HCT116 (cell line): ENCODE results near the gene HDAC1. TPM values are rescaled to one million over a fixed set of nuclear protein-coding genes. Genes with fewer than 3 reads are reported as not detected.

Source experiments
- ATAC-seq: fragments of 200-7000 bp; cut with Tn5 transposase; 2 replicates; pipeline ENCODE4 v1.9.1; 2020; ENCODE audit warnings: mild to moderate bottlenecking, moderate library complexity
- BruUV-seq: library from RNA; stranded (reverse); fragments of 400-500 nt; replicated peaks from 2 replicates; lab custom pipeline; 2021; lab: Mats Ljungman, UMichigan
- CTCF ChIA-PET: fragments of 300-600 bp; sonication (Branson Sonifier 250); formaldehyde crosslinking; loops from one replicate; lab custom pipeline; 2021; ENCODE audit warnings: antibody characterized with exemption; lab: Charles Lee
- POLR2A ChIA-PET: fragments of 300-600, 350-600 bp; sonication (Branson Sonifier 250); formaldehyde crosslinking; loops from one replicate; lab custom pipeline; 2021; ENCODE audit warnings: antibody characterized with exemption; lab: Charles Lee
- RAD21 ChIA-PET, 2 experiments: fragments of 300-600 bp; sonication (Branson Sonifier 250); formaldehyde crosslinking; loops; one replicate each; lab custom pipeline; 2023; ENCODE audit warnings: low total read pairs in 2 of 2; ENCODE audit not compliant: uncharacterized antibody in 2 of 2, unreplicated experiment in 2 of 2, low non-redundant PET in 1 of 2; lab: Charles Lee
- DNase-seq: peaks from one replicate; pipeline ENCODE4 v3.0.0-alpha.2; 2010; ENCODE audit warnings: low read depth, low spot score
- H2AFZ ChIP-seq: fragments of 200-600 bp; shearing (Covaris generic), sonication (generic); 2 replicates; pipeline ENCODE4 v1.6.1; 2017; ENCODE audit warnings: low read depth, mixed run types, mixed read lengths, antibody characterized with exemption, low read length; ENCODE audit not compliant: poor library complexity, severe bottlenecking
- H3K27ac ChIP-seq: 2 replicates; pipeline ENCODE4 v1.5.1; 2012; ENCODE audit warnings: low read depth, low read length
- H3K27me3 ChIP-seq: fragments of 200-600 bp; sonication (generic); 2 replicates; pipeline ENCODE4 v1.6.1; 2016; ENCODE audit warnings: mixed run types, low read length, mixed read lengths; ENCODE audit not compliant: insufficient read depth
- H3K36me3 ChIP-seq, 2 experiments: fragments of 200-500 bp in 1 of 2; fragments of 200-600 bp in 1 of 2; sonication (Bioruptor generic) in 1 of 2; sonication (generic) in 1 of 2; 2 replicates each; pipeline versions ENCODE4 v1.5.1 to v1.6.1; 2014 to 2016; ENCODE audit warnings: low read length in 2 of 2, inconsistent platforms in 1 of 2, mixed read lengths in 1 of 2, mixed run types in 1 of 2; ENCODE audit not compliant: insufficient read depth in 2 of 2, control insufficient read depth in 1 of 2
- H3K4me1 ChIP-seq, 2 experiments: fragments of 200-600 bp in 1 of 2; sonication (generic) in 1 of 2; 2 replicates each; pipeline versions ENCODE4 v1.5.1 to v1.6.1; 2012 to 2017; ENCODE audit warnings: low read length in 2 of 2, inconsistent platforms in 1 of 2, mild to moderate bottlenecking in 1 of 2, mixed read lengths in 1 of 2, mixed run types in 1 of 2, moderate library complexity in 1 of 2; ENCODE audit not compliant: insufficient read depth in 2 of 2, control insufficient read depth in 1 of 2
- H3K4me2 ChIP-seq: fragments of 200-600 bp; sonication (generic); 2 replicates; pipeline ENCODE4 v1.6.1; 2017; ENCODE audit warnings: mixed run types, low read length, mixed read lengths
- H3K4me3 ChIP-seq, 2 experiments: fragments of 200-600 bp in 1 of 2; sonication (generic) in 1 of 2; replicated peaks in 1 of 2; 2 replicates each; pipeline ENCODE4 v1.5.1; 2011 to 2016; ENCODE audit warnings: low read length in 2 of 2, control low read depth in 1 of 2, low read depth in 1 of 2, mild to moderate bottlenecking in 1 of 2, mixed read lengths in 1 of 2, mixed run types in 1 of 2
- H3K79me2 ChIP-seq: fragments of 200-600 bp; sonication (generic); 2 replicates; pipeline ENCODE4 v1.6.1; 2017; ENCODE audit warnings: mild to moderate bottlenecking, mixed run types, low read length, moderate library complexity, mixed read lengths; ENCODE audit not compliant: insufficient read depth
- H3K9ac ChIP-seq: fragments of 200-600 bp; sonication (generic); 2 replicates; pipeline ENCODE4 v1.6.1; 2016; ENCODE audit warnings: low read length, mixed read lengths
- H3K9me2 ChIP-seq: fragments of 200-600 bp; sonication (generic), shearing (Covaris generic); 2 replicates; pipeline ENCODE4 v1.6.1; 2017; ENCODE audit warnings: mixed run types, mild to moderate bottlenecking, moderate library complexity; ENCODE audit not compliant: insufficient read depth
- H3K9me3 ChIP-seq, 2 experiments: fragments of 200-500 bp in 1 of 2; fragments of 200-600 bp in 1 of 2; sonication (Bioruptor generic) in 1 of 2; sonication (generic) in 1 of 2; 2 replicates each; pipeline ENCODE4 v1.6.1; 2014 to 2017; ENCODE audit warnings: low read length in 2 of 2, mixed read lengths in 2 of 2, inconsistent platforms in 1 of 2, low read depth in 1 of 2, mild to moderate bottlenecking in 1 of 2, mixed run types in 1 of 2, moderate library complexity in 1 of 2; ENCODE audit not compliant: control insufficient read depth in 1 of 2, insufficient read depth in 1 of 2
- H4K20me1 ChIP-seq: fragments of 200-600 bp; sonication (generic), shearing (Covaris generic); 2 replicates; pipeline ENCODE4 v1.6.1; 2017; ENCODE audit warnings: mixed run types, mild to moderate bottlenecking, moderate library complexity; ENCODE audit not compliant: insufficient read depth
- ATF3 ChIP-seq: IDR thresholded peaks from 2 replicates; pipeline ENCODE4 v1.6.1; 2012
- CBX3 ChIP-seq: IDR thresholded peaks from 2 replicates; pipeline ENCODE4 v1.6.1; 2012; ENCODE audit warnings: low read depth
- CEBPB ChIP-seq: IDR thresholded peaks from 2 replicates; pipeline ENCODE4 v1.6.1; 2012; ENCODE audit warnings: low read depth
- CTCF ChIP-seq, 3 experiments: fragments of 200-600 bp in 1 of 3; sonication (generic) in 1 of 3; IDR thresholded peaks in 2 of 3; conservative IDR thresholded peaks in 1 of 3; 2 replicates each; pipeline ENCODE4 v1.5.1; 2012 to 2017; ENCODE audit warnings: low read depth in 2 of 3, low read length in 2 of 3, antibody characterized with exemption in 1 of 3, borderline replicate concordance in 1 of 3, control low read depth in 1 of 3, mild to moderate bottlenecking in 1 of 3, mixed read lengths in 1 of 3, mixed run types in 1 of 3, moderate library complexity in 1 of 3; ENCODE audit not compliant: insufficient read depth in 1 of 3
- EGR1 ChIP-seq: IDR thresholded peaks from 2 replicates; pipeline ENCODE4 v1.6.1; 2012; ENCODE audit warnings: low read depth
- EZH2 ChIP-seq: fragments of 200-600 bp; sonication (generic); IDR thresholded peaks from 2 replicates; pipeline ENCODE4 v1.6.1; 2017; ENCODE audit warnings: antibody characterized with exemption, mixed run types
- EZH2phosphoT487 ChIP-seq: fragments of 200-600 bp; IDR thresholded peaks from 2 replicates; pipeline ENCODE4 v1.6.1; 2018; ENCODE audit warnings: antibody characterized with exemption, borderline replicate concordance
- FOSL1 ChIP-seq: IDR thresholded peaks from 2 replicates; pipeline ENCODE4 v1.6.1; 2012; ENCODE audit warnings: low read depth
- REST ChIP-seq: IDR thresholded peaks from 2 replicates; pipeline ENCODE4 v1.6.1; 2012; ENCODE audit warnings: low read depth
- SIN3A ChIP-seq: IDR thresholded peaks from 2 replicates; pipeline ENCODE4 v1.6.1; 2012; ENCODE audit warnings: low read depth
- SP1 ChIP-seq: IDR thresholded peaks from 2 replicates; pipeline ENCODE4 v1.6.1; 2012; ENCODE audit warnings: low read depth
- SRF ChIP-seq: IDR thresholded peaks from 2 replicates; pipeline ENCODE4 v1.6.1; 2012; ENCODE audit warnings: low read depth
- TCF7L2 ChIP-seq: IDR thresholded peaks from 2 replicates; pipeline ENCODE4 v1.7.0; 2011; ENCODE audit warnings: borderline replicate concordance, inconsistent platforms; ENCODE audit not compliant: insufficient read depth, insufficient read length; ENCODE audit errors: extremely low read depth
- YY1 ChIP-seq: IDR thresholded peaks from 2 replicates; pipeline ENCODE4 v1.6.1; 2011; ENCODE audit warnings: low read length, low read depth, moderate library complexity, mild to moderate bottlenecking; ENCODE audit not compliant: insufficient replicate concordance; ENCODE audit errors: extremely low read depth
- ZBTB33 ChIP-seq: IDR thresholded peaks from 2 replicates; pipeline ENCODE4 v1.6.1; 2011; ENCODE audit warnings: mild to moderate bottlenecking, low read length, moderate library complexity; ENCODE audit not compliant: insufficient replicate concordance; ENCODE audit errors: extremely low read depth
- ZFX ChIP-seq: fragments of 450-650 bp; IDR thresholded peaks from 2 replicates; pipeline ENCODE4 v1.6.1; 2017
- ZNF274 ChIP-seq: fragments of 200-500 bp; sonication (Bioruptor generic); IDR thresholded peaks from 2 replicates; pipeline ENCODE4 v1.6.1; 2014; ENCODE audit warnings: mild to moderate bottlenecking, low read depth, low read length, inconsistent platforms
- intact Hi-C: fragments of 100-400 bp; cut with micrococcal nuclease; formaldehyde crosslinking; loops from 2 replicates; pipeline ENCODE4 v1.10.0; 2022
- total RNA-seq: library from RNA; stranded (reverse); gene quantifications from one replicate; pipeline ENCODE4 v1.2.1, GENCODE V29; 2021; ENCODE audit not compliant: unreplicated experiment

HDAC1 gene
- total RNA-seq, 1 experiment from 2014 or later = 232 TPM

- no peaks in the 10 kb centered on the region for H3K9me2 ChIP-seq
- ChIA-PET POLR2A (no interaction called here), RAD21 (interaction anchor here in 1 of 2 experiments (0.6 kb wide), 1 partner anchor 40 kb away, joined by 5 read pairs; no protein-coding TSS in a partner anchor), CTCF (no interaction called here)
- H2AFZ ChIP-seq = no peak overlapping the region
- BruUV-seq = no TSS peak
- no peaks in the 10 kb centered on the region for H3K9me3 ChIP-seq
- no peak overlapping the region for H3K27ac ChIP-seq
- H3K4me3 ChIP-seq = no peak overlapping the region
- H3K79me2 ChIP-seq = peaks cover 67% of the 10 kb centered on the region
- peaks cover 0 to 3% of the 10 kb centered on the region in 2 experiments; a peak in 2 of 4 replicates for H3K36me3 ChIP-seq
- ATAC-seq (no peak), DNase-seq (no peak)
- TF ChIP-seq EZH2phosphoT487 (no peak), ZBTB33 (no peak), YY1 (no peak), CTCF (IDR thresholded peaks at IDR 0.05 in 2 of 3, conservative IDR thresholded peaks at IDR 0.05 in 1 of 3; ENCODE audit: borderline replicate concordance in 1 of 3, insufficient read depth in 1 of 3, low read depth in 2 of 3, low read length in 2 of 3) (no peak), SP1 (no peak), ZNF274 (no peak), CEBPB (no peak), EGR1 (no peak), ATF3 (no peak), TCF7L2 (no peak), EZH2 (no peak), ZFX (no peak), CBX3 (no peak), REST (no peak), SIN3A (no peak), SRF (no peak), FOSL1 (no peak)
- H3K4me2 ChIP-seq = no peak overlapping the region
- no peaks in the 10 kb centered on the region for H4K20me1 ChIP-seq
- H3K27me3 ChIP-seq = no peaks in the 10 kb centered on the region
- intact Hi-C loops = no loop called here
- H3K9ac ChIP-seq = no peak overlapping the region
- peaks cover 0 to 4% of the 10 kb centered on the region in 2 experiments; a peak in 3 of 4 replicates for H3K4me1 ChIP-seq
Measured at GRCh38 chr1:32311709-32312393, 20.0 kb downstream of the HDAC1 start.
